GM12872 (cell line): ENCODE data around the gene NKAIN1.
A peak's percentile ranks its signal among the peaks of the same experiment; 100 is the strongest.

Experiments used
- CTCF ChIP-seq: IDR thresholded peaks from 3 replicates; pipeline ENCODE4 v1.5.1; 2011; ENCODE audit warnings: low read depth, mild to moderate bottlenecking, low read length, moderate library complexity; ENCODE audit not compliant: insufficient read depth

Gene NKAIN1

DNA sequence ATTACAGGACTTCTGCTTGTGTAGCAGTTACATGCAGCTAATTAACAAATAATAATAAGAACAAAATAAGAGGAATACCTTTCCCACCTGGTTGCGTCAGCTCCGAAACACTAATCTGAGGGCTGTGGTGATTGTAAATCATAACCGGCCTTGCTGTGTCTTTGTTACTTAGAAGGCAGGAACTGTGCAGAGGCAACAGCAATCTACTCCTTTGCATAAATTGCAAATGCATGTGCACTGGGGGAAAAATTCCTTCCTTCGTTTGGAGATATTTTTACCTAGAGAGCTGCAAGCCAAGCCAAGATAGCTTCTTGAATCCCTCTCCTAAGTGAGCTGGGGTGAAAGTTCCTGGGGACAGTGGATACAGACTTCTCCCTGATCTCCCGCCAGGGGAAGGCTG, 46.0 kb downstream of the NKAIN1 start:
- TF ChIP-seq CTCF, result no peak

GRCh38 chr1:31191281-31191680, 48.4 kb downstream of the NKAIN1 start:
- no peak for TF ChIP-seq CTCF

DNA sequence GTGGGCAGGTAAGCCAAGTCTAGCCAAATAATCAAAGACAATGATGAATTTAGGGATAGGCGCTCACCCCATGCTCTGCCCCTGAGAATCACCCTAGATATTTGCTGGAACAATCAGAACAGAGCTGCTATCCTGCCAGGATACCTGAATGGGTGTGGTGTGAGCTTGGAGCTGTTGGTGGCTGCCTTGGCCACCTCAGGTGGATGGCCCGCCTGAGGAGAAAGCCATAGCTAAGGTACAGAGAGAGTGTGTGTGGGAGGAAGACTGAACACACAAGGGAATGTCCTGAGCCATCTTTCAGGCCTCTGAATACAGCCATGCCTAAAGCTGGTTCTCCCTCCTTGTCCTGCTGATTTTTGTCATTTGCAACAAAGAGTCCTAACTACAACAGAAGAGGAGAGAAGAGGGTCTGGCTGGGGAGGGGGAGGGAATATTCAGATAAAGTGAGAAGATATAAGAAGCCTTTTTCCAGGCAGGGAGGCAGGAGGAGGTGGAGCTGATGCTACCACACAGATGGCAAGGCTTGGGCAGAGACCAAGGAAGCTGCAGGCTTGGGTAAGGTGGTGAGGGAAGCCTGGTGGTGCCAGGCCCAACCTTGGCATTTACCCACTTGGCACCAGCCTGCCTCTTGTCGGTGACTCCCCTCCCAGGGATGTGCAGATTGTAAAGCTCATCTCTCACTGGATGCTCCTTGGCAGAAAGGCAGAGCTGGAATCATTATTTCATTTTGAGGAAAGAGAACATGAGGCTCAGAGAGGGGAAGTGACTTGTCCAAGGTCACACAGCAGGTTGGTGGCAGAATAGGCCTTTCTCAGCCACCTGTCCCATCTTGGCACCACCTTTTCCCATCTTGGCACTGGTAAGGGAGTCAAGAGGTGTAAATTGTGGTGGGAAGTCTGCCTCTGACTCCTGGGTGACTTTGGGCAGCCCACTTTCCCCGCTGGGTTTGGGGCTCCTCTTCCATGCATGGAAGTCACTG, 49.7 kb downstream of the NKAIN1 start:
- TF ChIP-seq CTCF, result no peak

DNA sequence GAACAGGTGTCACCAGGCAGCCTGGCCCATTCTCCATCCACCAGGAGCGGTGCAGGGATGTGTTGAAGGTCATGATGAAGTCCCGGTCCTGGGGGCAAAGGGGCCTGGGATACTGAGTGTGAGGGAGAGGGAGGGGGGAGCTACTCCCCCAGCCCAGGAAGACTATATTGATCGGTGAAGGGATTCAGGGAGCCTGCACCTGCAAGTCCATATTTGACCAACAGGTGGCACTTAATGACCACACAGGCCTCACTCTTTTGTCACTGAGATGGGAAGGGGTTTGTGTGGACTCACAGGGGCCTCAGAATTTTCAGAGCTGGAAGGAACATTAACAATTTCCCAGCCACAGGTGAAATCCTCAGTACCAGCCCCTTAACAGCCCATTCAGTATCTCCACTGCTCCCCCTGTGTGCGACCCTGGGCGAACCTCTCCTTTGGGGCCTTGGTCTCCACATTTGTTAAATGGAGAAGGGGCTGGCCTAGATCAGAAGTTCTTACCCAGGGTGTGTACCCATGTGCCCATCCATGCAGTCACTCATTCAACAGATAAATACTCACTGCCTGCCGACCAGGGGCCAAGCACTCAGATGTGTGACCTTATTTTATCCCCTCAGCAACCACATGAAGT, 55.6 kb downstream of the NKAIN1 start:
- TF ChIP-seq CTCF, result peak; percentile 94

GRCh38 chr1:31183126-31183525, 56.6 kb downstream of the NKAIN1 start:
- no peak for TF ChIP-seq CTCF

DNA sequence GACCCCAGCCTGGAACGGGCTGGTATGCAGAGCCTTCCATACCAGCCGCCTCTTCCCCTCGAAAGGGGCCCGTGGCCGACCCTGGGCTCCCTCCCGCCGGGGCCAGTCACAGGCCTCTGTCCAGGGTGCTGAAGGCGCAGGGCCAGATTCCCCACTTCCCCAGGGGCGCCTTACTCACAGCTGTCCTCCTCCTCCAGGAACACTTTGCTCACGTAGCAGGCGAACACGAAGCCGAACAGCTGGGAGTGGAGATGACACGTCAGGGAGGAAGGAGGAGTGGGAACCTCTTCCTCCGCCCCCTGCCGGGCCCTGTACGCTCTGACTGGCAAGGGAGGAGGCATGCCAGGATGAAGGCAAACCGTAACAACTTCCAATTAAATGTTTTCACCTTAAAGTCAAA, 57.3 kb downstream of the NKAIN1 start:
- TF ChIP-seq CTCF, result peak; percentile 31; the same call in 2 of the 3 replicates

- TF ChIP-seq CTCF, result peak; percentile 87
These were observed 58.0 kb downstream of the NKAIN1 start for GRCh38 chr1:31181515-31182343.
